ENCODE data around the gene OSBPL1A.

- TF ChIP-seq CTCF (IDR thresholded peaks at IDR 0.05), result no peak
- TF ChIP-seq POLR2A (IDR thresholded peaks at IDR 0.05), result no peak
Observed at GRCh38 chr18:24214144-24214543, 183.5 kb downstream of the OSBPL1A start.

Measured in heart left ventricle (tissue), 13 donors.